Neuronal stem cell (in vitro differentiated cells): ENCODE results near the gene PSMF1.
A peak's percentile ranks its signal among the peaks of the same experiment; 100 is the strongest.

Source experiments
- DNase-seq: peaks from one replicate; pipeline ENCODE4 v3.0.0-alpha.2; 2013; ENCODE audit warnings: low spot score
- H2AFZ ChIP-seq: one replicate; pipeline ENCODE4 v1.6.1; 2013; ENCODE audit warnings: mild to moderate bottlenecking, low read length, inconsistent platforms
- H2AK5ac ChIP-seq: 2 replicates; pipeline ENCODE4 v1.6.1; 2013; ENCODE audit warnings: low read depth, mild to moderate bottlenecking, inconsistent platforms, low read length, moderate library complexity, mixed read lengths
- H2BK120ac ChIP-seq: 2 replicates; pipeline ENCODE4 v1.6.1; 2013; ENCODE audit warnings: low read depth, mild to moderate bottlenecking, inconsistent platforms, low read length, moderate library complexity, mixed read lengths
- H2BK12ac ChIP-seq: one replicate; pipeline ENCODE4 v1.6.1; 2013; ENCODE audit warnings: low read length, inconsistent platforms
- H2BK15ac ChIP-seq: 2 replicates; pipeline ENCODE4 v1.6.1; 2013; ENCODE audit warnings: mild to moderate bottlenecking, low read length, inconsistent platforms, mixed read lengths
- H2BK5ac ChIP-seq: one replicate; pipeline ENCODE4 v1.6.1; 2013; ENCODE audit warnings: inconsistent platforms, mild to moderate bottlenecking, low read length, moderate library complexity
- H3K14ac ChIP-seq: one replicate; pipeline ENCODE4 v1.6.1; 2013; ENCODE audit warnings: low read length, inconsistent platforms
- H3K18ac ChIP-seq: 2 replicates; pipeline ENCODE4 v1.6.1; 2013; ENCODE audit warnings: low read length, inconsistent platforms
- H3K23ac ChIP-seq: 2 replicates; pipeline ENCODE4 v1.6.1; 2013; ENCODE audit warnings: low read depth, mild to moderate bottlenecking, mixed read lengths, low read length, inconsistent platforms; ENCODE audit not compliant: poor library complexity
- H3K27ac ChIP-seq: replicated peaks from 3 replicates; pipeline ENCODE4 v1.5.1; 2013; ENCODE audit warnings: low read length, inconsistent platforms
- H3K27me3 ChIP-seq, 3 experiments: 2 replicates each; pipeline ENCODE4 v1.6.1; 2013; ENCODE audit warnings: low read length in 3 of 3, mild to moderate bottlenecking in 2 of 3, inconsistent platforms in 1 of 3, low read depth in 1 of 3, mixed read lengths in 1 of 3, moderate library complexity in 1 of 3; ENCODE audit not compliant: control insufficient read depth in 3 of 3, insufficient read depth in 3 of 3
- H3K36me3 ChIP-seq, 2 donors: replicated peaks in 1 of 2; 2 replicates each; pipeline ENCODE4 v1.6.1; 2013; ENCODE audit warnings: low read length in 2 of 2; ENCODE audit not compliant: control insufficient read depth in 2 of 2, insufficient read depth in 2 of 2
- H3K4ac ChIP-seq: 2 replicates; pipeline ENCODE4 v1.6.1; 2013; ENCODE audit warnings: inconsistent platforms, mild to moderate bottlenecking, low read length, moderate library complexity
- H3K4me1 ChIP-seq, 2 donors: 1 replicate in 1 of 2; 2 replicates in 1 of 2; pipeline ENCODE4 v1.6.1; 2013; ENCODE audit warnings: low read length in 2 of 2, low read depth in 1 of 2; ENCODE audit not compliant: control insufficient read depth in 2 of 2, insufficient read depth in 1 of 2
- H3K4me2 ChIP-seq: one replicate; pipeline ENCODE4 v1.6.1; 2013; ENCODE audit warnings: mild to moderate bottlenecking, low read length, inconsistent platforms; ENCODE audit not compliant: insufficient read depth, poor library complexity, severe bottlenecking
- H3K4me3 ChIP-seq, 2 donors: 2 replicates each; pipeline ENCODE4 v1.5.1; 2013; ENCODE audit warnings: low read length in 2 of 2, mild to moderate bottlenecking in 2 of 2, inconsistent platforms in 1 of 2, moderate library complexity in 1 of 2
- H3K79me1 ChIP-seq: one replicate; pipeline ENCODE4 v1.6.1; 2013; ENCODE audit warnings: low read depth, mild to moderate bottlenecking, inconsistent platforms, low read length, moderate library complexity
- H3K9ac ChIP-seq: one replicate; pipeline ENCODE4 v1.6.1; 2013; ENCODE audit warnings: mild to moderate bottlenecking, low read depth, low read length, inconsistent platforms; ENCODE audit not compliant: poor library complexity
- H3K9me3 ChIP-seq, 2 donors: replicated peaks in 1 of 2; 2 replicates each; pipeline versions ENCODE3 to v1.6.1; 2013; ENCODE audit warnings: low read length in 2 of 2, mild to moderate bottlenecking in 2 of 2, inconsistent platforms in 1 of 2, low read depth in 1 of 2, mixed read lengths in 1 of 2, moderate library complexity in 1 of 2; ENCODE audit not compliant: control insufficient read depth in 2 of 2, insufficient read depth in 1 of 2
- H4K8ac ChIP-seq: one replicate; pipeline ENCODE4 v1.6.1; 2013; ENCODE audit warnings: low read depth, mild to moderate bottlenecking, inconsistent platforms, low read length, moderate library complexity
- H4K91ac ChIP-seq: one replicate; pipeline ENCODE4 v1.6.1; 2013; ENCODE audit warnings: low read length, low read depth, mild to moderate bottlenecking, inconsistent platforms; ENCODE audit not compliant: poor library complexity
- WGBS, 2 donors: extraction: QIAGEN DNeasy Blood & Tissue Kit; methylation state at CpG; one replicate each; pipeline ENCODE4 v1.1.7; 2013; ENCODE audit warnings: missing lambda C conversion rate in 2 of 2, mixed read lengths in 1 of 2; ENCODE audit not compliant: insufficient read length in 2 of 2, insufficient replicate concordance in 1 of 2; ENCODE audit errors: extremely low coverage in 2 of 2; 5-methylcytosine and 5-hydroxymethylcytosine counted together

The PSMF1 gene

GRCh38 chr20:1112908-1113307, 5.5 kb upstream of the PSMF1 start:
- H3K23ac ChIP-seq = no peak overlapping the region
- no CpG with 5 or more reads among the region's 5 CpGs for WGBS, 2 donors
- H3K79me1 ChIP-seq = no peaks in the 10 kb centered on the region

GRCh38 chr20:1118004-1118335, 432 bp upstream of the PSMF1 start:
- H3K18ac ChIP-seq = no peak overlapping the region
- H4K91ac ChIP-seq = no peak overlapping the region
- no peak for DNase-seq
- H2AFZ ChIP-seq = peak overlapping the region; percentile 95
- H2BK15ac ChIP-seq = no peak overlapping the region
- H3K9me3 ChIP-seq = no peaks in the 10 kb centered on the region
- no peak overlapping the region for H3K4ac ChIP-seq
- H3K9ac ChIP-seq = no peak overlapping the region
- H3K36me3 ChIP-seq = peaks cover 4 to 32% of the 10 kb centered on the region in 2 donors
- WGBS, 2 donors = no CpG with 5 or more reads among the region's 13 CpGs
- H2BK12ac ChIP-seq = no peak overlapping the region
- H4K8ac ChIP-seq = no peak overlapping the region
- H3K4me1 ChIP-seq = peaks cover 8 to 10% of the 10 kb centered on the region in 2 donors
- peaks cover 12% of the 10 kb centered on the region for H3K79me1 ChIP-seq
- H2AK5ac ChIP-seq = no peak overlapping the region
- H2BK5ac ChIP-seq = no peak overlapping the region
- no peak overlapping the region for H3K23ac ChIP-seq
- peak overlapping the region; percentile 27 to 99 for H3K4me3 ChIP-seq
- H2BK120ac ChIP-seq = no peak overlapping the region
- no peak overlapping the region for H3K14ac ChIP-seq
- no peak overlapping the region for H3K27ac ChIP-seq
- no peaks in the 10 kb centered on the region for H3K27me3 ChIP-seq
- H3K4me2 ChIP-seq = peak overlapping the region; percentile 46

More at GRCh38 chr20:1112908-1113307, 5.5 kb upstream of the PSMF1 start:
- no peak overlapping the region for H3K9ac ChIP-seq
- H2BK5ac ChIP-seq = no peak overlapping the region
- H4K91ac ChIP-seq = no peak overlapping the region
- no peak overlapping the region for H3K4ac ChIP-seq
- no peaks in the 10 kb centered on the region for H3K36me3 ChIP-seq
- no peak overlapping the region for H2BK15ac ChIP-seq
- no peak overlapping the region for H2BK12ac ChIP-seq
- no peak overlapping the region for H2AFZ ChIP-seq
- no peak overlapping the region for H3K4me2 ChIP-seq
- no peak overlapping the region for H3K4me3 ChIP-seq
- no peaks in the 10 kb centered on the region for H3K27me3 ChIP-seq
- H3K9me3 ChIP-seq = no peaks in the 10 kb centered on the region
- DNase-seq = no peak
- H3K18ac ChIP-seq = no peak overlapping the region
- H2BK120ac ChIP-seq = no peak overlapping the region
- H3K27ac ChIP-seq = no peak overlapping the region
- H3K14ac ChIP-seq = no peak overlapping the region
- H4K8ac ChIP-seq = no peak overlapping the region
- peak overlapping the region; percentile 74 for H2AK5ac ChIP-seq
- H3K4me1 ChIP-seq = peaks cover 0 to under 1% of the 10 kb centered on the region in 2 donors

- H3K4me3 ChIP-seq = peak overlapping the region; percentile 97 to 99
- H2BK120ac ChIP-seq = no peak overlapping the region
- no peak overlapping the region for H2BK12ac ChIP-seq
- H3K27me3 ChIP-seq = no peaks in the 10 kb centered on the region
- no peak for DNase-seq
- H3K18ac ChIP-seq = peak overlapping the region; percentile 94
- no peak overlapping the region for H4K91ac ChIP-seq
- H3K79me1 ChIP-seq = peaks cover 12% of the 10 kb centered on the region
- peak overlapping the region; percentile 43 for H2AK5ac ChIP-seq
- H3K9ac ChIP-seq = peak overlapping the region; percentile 94
- H3K36me3 ChIP-seq = peaks cover 4 to 41% of the 10 kb centered on the region in 2 donors
- H2BK5ac ChIP-seq = no peak overlapping the region
- H2AFZ ChIP-seq = peak overlapping the region; percentile 95
- H3K23ac ChIP-seq = no peak overlapping the region
- no CpG with 5 or more reads among the region's 8 CpGs for WGBS, 2 donors
- peaks cover 8 to 10% of the 10 kb centered on the region in 2 donors for H3K4me1 ChIP-seq
- H2BK15ac ChIP-seq = no peak overlapping the region
- H3K4me2 ChIP-seq = peak overlapping the region; percentile 77
- H3K27ac ChIP-seq = no peak overlapping the region
- H3K9me3 ChIP-seq = no peaks in the 10 kb centered on the region
- peak overlapping the region; percentile 32 for H4K8ac ChIP-seq
- no peak overlapping the region for H3K4ac ChIP-seq
- peak overlapping the region; percentile 9 for H3K14ac ChIP-seq
These were observed 715 bp downstream of the PSMF1 start for GRCh38 chr20:1119128-1119505.

- no peaks in the 10 kb centered on the region for H3K27me3 ChIP-seq
- H4K91ac ChIP-seq = no peak overlapping the region
- no peak overlapping the region for H4K8ac ChIP-seq
- no peak overlapping the region for H3K18ac ChIP-seq
- H3K9me3 ChIP-seq = no peaks in the 10 kb centered on the region
- peak overlapping the region; percentile 77 for H3K4me2 ChIP-seq
- H3K14ac ChIP-seq = no peak overlapping the region
- no peak overlapping the region for H3K23ac ChIP-seq
- no peak overlapping the region for H2AFZ ChIP-seq
- no peak overlapping the region for H2AK5ac ChIP-seq
- no peak overlapping the region for H2BK120ac ChIP-seq
- no peak overlapping the region for H2BK12ac ChIP-seq
- no peak overlapping the region for H3K4ac ChIP-seq
- H3K9ac ChIP-seq = no peak overlapping the region
- peaks cover 4 to 45% of the 10 kb centered on the region in 2 donors for H3K36me3 ChIP-seq
- peaks cover 12% of the 10 kb centered on the region for H3K79me1 ChIP-seq
- H2BK15ac ChIP-seq = no peak overlapping the region
- no peak for DNase-seq
- no peak overlapping the region for H3K27ac ChIP-seq
- H2BK5ac ChIP-seq = no peak overlapping the region
- H3K4me1 ChIP-seq = peaks cover 8 to 10% of the 10 kb centered on the region in 2 donors
- peak overlapping the region; percentile 97 to 99 for H3K4me3 ChIP-seq
- no CpG with 5 or more reads among the region's 3 CpGs for WGBS, 2 donors
These were observed 1.1 kb downstream of the PSMF1 start for GRCh38 chr20:1119524-1119923.
